LNCaP clone FGC (cell line): Measurements from ENCODE around the gene ADGRF5.

Experiments used
- DNase-seq: peaks from one replicate; pipeline ENCODE4 v3.0.0-alpha.2; 2011; ENCODE audit warnings: low read depth
- H3K4me3 ChIP-seq: 2 replicates; pipeline ENCODE4 v1.5.1; 2011; ENCODE audit warnings: mild to moderate bottlenecking, low read depth, low read length, control low read depth
- TF ChIP-seq, protein P1 (sequence below): IDR thresholded peaks from 2 replicates; pipeline ENCODE4 v1.5.1; 2012; ENCODE audit warnings: mild to moderate bottlenecking; ENCODE audit not compliant: control insufficient read depth, insufficient read depth; ENCODE audit errors: extremely low read depth

ADGRF5 gene

DNA sequence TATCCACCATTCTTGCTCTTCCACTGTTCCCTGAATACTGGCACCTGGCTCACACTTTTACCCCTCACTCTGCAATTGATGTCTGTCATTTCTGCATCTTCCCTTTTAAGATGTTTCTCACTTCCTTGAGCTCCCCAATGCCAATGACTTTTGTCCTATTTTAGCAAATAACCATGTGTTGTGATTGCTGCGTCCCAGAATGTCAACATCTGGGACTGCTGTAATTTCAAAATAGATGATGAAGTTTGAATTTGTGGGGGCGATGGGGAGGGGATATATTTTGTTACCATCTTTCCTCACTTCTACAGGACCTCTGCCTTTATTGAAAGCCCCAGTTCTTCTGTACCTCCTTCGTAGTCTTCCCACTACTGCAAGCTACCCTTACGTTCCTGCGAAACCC, 40.0 kb upstream of the ADGRF5 start:
- TF ChIP-seq, protein P1, sequence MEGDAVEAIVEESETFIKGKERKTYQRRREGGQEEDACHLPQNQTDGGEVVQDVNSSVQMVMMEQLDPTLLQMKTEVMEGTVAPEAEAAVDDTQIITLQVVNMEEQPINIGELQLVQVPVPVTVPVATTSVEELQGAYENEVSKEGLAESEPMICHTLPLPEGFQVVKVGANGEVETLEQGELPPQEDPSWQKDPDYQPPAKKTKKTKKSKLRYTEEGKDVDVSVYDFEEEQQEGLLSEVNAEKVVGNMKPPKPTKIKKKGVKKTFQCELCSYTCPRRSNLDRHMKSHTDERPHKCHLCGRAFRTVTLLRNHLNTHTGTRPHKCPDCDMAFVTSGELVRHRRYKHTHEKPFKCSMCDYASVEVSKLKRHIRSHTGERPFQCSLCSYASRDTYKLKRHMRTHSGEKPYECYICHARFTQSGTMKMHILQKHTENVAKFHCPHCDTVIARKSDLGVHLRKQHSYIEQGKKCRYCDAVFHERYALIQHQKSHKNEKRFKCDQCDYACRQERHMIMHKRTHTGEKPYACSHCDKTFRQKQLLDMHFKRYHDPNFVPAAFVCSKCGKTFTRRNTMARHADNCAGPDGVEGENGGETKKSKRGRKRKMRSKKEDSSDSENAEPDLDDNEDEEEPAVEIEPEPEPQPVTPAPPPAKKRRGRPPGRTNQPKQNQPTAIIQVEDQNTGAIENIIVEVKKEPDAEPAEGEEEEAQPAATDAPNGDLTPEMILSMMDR: no peak
- DNase-seq: no peak
- H3K4me3 ChIP-seq: no peak overlapping the region

DNA sequence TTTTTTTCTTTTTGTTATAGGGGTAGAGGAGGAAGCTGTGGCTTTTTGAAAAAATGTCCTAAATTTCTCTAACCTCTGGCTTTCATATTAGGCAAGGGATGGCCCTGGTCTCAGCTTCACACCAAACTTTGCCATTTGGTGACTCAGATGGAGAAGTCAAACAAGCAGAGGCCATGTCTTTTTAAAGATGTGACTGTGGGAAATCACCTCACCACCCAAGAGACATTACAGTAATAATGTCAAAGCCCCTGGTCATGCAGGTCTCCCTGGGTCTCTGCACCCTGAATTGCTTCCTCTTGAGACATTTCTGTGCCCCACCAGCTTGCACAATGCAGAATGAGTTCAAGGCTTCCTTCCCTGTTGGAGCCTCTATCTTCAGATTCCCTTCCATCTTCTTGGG, 39.5 kb upstream of the ADGRF5 start:
- TF ChIP-seq, protein P1: no peak
- no peak overlapping the region for H3K4me3 ChIP-seq
- no peak for DNase-seq

DNA sequence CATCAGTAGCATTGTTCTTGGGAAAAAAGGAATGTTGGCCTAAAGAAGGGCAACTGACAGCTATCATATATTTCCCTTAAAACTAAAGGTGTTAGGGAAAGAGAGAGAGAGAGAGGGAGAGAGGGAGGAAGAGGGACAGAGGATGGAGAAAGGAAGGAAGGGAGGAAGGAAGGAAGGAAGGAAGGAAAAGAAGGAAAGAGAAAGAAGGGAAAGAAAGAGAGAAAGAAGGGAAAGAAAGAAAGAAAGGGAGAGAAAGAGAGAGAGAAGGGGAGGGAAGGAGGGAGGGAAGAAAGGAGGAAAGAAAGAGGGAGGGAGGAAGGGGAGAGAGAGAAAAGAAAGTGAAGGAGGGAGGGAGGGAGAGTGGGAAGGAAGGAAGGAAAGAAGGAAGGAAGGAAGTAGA, 37.7 kb upstream of the ADGRF5 start:
- H3K4me3 ChIP-seq: no peak overlapping the region
- TF ChIP-seq, protein P1: no peak
- no peak for DNase-seq

DNA sequence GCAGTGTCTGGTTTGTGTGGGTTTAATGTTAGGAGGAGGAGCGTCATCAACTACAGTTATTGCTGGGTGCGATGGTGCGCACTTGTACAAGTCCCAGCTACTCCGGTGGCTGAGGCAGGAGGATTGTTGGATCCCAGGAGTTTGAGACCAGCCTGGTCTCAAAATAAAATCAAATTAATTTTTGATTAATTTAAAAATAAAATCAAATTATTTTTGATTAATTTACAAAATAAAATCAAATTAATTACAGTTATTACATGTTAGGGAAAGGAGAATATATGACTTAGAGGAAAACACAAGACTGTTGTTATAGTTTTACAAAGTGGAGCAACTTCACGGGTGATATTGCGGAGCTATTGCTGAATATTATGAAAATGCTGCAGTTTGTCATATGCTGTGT, 34.7 kb upstream of the ADGRF5 start:
- H3K4me3 ChIP-seq: no peak overlapping the region
- DNase-seq: no peak
- TF ChIP-seq, protein P1: no peak

DNA sequence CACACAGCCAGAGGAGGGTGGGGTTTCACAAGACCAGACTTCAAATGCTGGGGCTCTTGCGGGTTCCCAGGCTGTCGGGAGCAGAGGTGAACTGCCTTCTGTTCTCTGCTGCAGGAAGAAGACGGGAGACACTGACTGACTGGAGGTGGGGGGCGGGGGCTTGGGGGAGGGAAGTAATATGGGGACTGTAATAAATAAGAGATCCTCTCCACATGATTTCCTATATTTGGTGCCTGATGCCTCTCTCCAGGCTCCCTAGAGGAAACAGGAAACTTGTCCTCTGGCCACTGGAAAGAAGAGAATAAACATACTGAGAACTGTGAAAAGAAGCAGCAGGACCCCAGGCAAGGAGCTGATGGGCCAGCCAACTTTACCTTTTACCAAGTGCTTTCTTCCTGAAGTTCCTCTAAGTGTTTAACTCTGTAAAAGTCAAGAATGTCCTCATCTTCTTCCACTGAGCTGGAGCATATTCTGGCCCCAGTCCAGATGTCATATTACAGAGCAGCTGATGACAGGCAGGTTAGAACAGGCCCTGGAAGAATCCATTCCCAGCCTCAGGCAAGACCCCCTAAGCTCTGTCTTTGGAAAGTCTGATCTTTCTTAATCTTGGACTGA, 33.2 kb upstream of the ADGRF5 start:
- no peak overlapping the region for H3K4me3 ChIP-seq
- DNase-seq: no peak
- TF ChIP-seq, protein P1: no peak

DNA sequence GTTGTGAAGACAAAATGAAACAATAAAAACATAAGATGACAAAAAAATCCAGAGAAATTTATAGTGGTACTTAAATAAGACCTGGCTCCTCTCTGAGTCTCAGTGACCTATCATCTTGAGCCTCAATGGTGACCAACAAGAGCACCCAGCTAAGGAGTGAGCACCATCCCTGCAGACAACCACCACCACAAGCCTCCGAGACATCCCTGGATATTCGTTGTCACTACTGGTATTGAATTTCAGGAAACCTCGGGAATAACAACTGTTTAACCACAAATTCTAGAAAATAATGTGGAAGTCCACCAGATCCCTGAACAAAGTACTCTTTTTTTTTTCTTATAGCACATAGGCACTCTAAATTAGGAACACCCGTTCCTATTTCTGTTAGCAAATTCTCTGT, 32.2 kb upstream of the ADGRF5 start:
- no peak for DNase-seq
- TF ChIP-seq, protein P1: no peak
- H3K4me3 ChIP-seq: no peak overlapping the region

DNA sequence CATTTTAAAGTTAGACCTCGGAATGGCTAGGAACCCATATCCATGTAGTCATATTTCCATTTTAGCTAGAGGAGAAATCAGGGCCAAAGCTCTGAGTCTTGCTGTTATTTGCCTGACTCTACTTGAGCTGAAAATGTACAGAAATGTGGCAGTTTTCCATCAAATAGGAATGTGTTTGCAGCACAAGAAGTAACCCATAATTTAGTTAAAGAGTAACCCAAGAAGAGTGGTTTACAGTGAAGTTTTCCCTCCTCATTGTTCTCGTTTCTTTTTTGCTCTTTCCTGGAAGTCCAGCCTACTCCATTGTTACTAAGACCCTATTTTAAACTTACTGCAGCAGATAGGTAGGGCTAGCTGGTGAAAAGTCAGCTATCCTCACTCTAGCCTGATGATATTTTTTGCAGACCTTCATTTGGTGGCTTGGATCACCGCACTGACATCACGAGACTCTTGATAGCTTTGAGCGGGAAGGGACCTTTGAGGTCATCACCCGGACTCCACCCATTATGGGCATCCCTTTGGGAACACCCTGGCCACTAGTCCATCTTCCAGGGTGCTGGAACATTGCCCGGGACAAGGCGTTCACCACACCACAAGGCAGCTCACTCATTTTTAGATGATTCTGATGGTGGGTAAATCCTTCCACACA, 28.0 kb upstream of the ADGRF5 start:
- TF ChIP-seq, protein P1: no peak
- DNase-seq: no peak
- no peak overlapping the region for H3K4me3 ChIP-seq
